WI38 (cell line): Measurements from ENCODE around the gene BOK.

Source experiments
- H3K4me3 ChIP-seq: 2 replicates; pipeline ENCODE4 v1.5.1; 2011; ENCODE audit warnings: low read depth, mild to moderate bottlenecking, control low read depth, low read length
- TF ChIP-seq, protein P1 (sequence below): IDR thresholded peaks from 2 replicates; pipeline ENCODE4 v1.5.1; 2012; ENCODE audit warnings: low read depth, mild to moderate bottlenecking, control low read depth, low read length

The BOK gene

DNA sequence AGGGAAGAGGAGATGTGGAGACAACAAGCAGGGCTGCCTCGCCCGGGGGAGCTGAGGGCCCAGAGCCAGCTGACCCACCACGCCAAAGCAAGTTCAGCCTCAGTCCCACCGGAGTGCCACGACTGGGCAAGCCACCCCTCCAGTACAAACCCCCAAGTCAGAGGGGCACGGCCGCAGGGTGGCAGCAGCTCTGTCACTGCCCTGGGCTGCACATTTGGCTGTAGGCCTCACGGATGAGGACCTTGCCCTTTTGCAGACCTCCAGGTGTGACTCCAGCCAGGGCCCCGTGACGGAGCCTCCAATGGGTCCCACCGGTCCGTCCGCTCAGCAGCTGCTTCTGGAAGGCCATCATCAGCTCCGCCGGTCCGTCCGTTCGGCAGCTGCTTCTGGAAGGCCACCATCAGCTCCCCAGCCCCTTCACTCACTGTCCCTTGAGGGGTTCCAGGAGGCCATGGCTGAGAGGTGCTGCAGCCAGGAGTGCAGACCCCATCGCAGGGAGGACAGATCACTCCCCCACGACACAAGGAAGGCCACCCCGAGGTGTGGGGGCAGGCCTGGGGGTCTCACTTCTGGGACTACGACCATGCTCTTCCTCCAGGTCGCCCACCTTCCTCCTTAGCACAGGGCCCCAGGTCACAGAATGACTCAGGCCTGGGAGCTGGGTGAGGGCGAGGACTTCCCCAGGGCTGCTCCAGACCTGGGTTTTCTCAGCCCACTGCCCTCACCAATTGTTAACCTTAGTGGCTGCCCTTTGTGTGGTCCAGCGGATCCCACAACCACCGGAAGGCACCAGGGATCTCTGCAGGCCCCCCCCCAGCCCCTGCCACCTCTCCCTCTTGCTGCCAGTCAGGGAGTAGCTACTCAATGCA, 25.6 kb upstream of the BOK start:
- TF ChIP-seq, protein P1, sequence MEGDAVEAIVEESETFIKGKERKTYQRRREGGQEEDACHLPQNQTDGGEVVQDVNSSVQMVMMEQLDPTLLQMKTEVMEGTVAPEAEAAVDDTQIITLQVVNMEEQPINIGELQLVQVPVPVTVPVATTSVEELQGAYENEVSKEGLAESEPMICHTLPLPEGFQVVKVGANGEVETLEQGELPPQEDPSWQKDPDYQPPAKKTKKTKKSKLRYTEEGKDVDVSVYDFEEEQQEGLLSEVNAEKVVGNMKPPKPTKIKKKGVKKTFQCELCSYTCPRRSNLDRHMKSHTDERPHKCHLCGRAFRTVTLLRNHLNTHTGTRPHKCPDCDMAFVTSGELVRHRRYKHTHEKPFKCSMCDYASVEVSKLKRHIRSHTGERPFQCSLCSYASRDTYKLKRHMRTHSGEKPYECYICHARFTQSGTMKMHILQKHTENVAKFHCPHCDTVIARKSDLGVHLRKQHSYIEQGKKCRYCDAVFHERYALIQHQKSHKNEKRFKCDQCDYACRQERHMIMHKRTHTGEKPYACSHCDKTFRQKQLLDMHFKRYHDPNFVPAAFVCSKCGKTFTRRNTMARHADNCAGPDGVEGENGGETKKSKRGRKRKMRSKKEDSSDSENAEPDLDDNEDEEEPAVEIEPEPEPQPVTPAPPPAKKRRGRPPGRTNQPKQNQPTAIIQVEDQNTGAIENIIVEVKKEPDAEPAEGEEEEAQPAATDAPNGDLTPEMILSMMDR: no peak
- H3K4me3 ChIP-seq: no peak overlapping the region

DNA sequence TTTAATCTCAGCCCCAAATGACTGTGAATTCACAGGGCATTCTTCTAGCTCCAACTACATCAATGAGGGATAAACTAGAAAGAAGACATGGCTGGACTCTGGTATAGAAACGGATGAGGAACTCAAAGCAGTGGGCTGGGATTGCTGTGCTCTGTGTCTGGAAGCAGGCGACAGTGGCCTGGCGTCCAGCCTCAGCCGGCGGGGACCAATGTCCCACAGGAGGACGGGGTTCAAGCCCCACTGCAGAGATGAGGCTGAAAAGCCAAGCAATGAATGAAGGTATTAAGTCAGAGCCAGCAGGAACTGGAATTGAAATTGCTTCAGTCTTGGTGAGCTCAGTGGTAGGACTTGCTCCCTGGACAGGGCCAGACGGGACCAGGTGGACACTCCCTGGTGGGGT, 24.3 kb upstream of the BOK start:
- TF ChIP-seq, protein P1: no peak
- no peak overlapping the region for H3K4me3 ChIP-seq

DNA sequence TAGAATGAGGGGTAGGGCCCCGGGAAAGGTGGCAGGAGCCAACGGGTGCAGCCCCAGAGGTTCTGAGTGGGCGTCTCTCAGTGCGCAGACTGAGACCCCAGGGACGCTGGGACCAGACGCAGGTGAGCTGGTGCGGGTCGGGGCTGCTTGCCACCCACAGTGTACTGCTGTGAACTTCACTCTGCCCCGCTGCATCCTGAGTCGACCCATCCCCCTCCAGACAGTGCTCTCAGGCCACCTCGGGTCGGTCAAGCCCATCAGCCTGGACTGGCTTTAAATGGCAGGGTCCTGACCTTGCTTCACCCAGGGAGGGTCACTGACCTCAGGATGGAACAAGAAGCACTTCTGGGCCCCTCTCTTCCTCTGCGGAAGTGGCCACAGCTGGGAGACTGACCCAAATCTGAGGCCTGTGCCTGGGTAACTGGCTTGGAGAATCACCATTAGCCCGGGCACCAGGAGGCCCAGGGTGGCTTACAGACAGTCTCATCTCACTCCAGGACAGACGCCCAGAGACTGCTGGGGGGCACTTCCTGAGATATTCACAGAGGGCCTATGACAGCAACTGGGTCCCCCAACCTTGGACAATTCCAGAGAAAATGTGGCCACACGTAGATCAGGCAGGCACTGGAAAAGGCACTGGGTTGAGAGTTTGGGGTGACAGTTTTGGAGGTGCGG, 23.7 kb upstream of the BOK start:
- no peak overlapping the region for H3K4me3 ChIP-seq
- TF ChIP-seq, protein P1: no peak

DNA sequence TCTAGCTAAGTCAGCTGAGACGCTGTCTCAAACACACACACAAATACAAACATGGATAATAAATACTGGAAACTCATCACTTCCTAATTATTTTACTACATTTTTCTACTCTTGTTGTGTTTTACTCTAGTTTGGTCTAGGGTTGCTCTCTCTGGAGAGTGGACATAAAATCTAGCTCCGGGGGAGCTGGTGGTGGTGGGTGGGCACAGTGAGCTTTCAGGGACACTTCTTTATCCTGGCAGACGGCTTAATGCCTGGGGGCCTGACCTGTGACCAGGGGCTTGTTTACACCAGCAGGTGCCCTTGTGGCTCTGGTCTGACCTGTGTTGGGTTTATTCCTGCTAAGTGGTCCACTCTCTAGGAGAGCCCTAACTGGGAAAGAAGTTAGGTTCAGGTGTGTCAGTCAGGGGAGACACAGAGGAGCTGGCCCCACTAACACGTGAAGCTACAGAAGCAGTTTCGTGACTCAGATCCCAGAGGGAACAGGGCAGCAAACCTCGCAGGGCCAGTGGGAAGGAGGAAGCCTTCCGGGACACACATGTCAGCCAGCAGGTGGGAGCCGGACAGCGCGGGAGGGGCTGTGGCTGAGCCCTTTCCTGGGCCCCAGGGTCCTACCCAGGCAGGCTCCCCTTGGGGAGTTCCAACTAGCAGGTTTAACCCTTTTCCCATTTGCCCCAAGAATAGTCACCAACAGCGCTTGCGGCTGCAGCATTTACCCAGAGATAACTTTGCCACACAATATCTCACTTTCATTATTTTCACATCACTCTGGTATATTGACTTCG, 22.5 kb upstream of the BOK start:
- no peak overlapping the region for H3K4me3 ChIP-seq
- TF ChIP-seq, protein P1: no peak

DNA sequence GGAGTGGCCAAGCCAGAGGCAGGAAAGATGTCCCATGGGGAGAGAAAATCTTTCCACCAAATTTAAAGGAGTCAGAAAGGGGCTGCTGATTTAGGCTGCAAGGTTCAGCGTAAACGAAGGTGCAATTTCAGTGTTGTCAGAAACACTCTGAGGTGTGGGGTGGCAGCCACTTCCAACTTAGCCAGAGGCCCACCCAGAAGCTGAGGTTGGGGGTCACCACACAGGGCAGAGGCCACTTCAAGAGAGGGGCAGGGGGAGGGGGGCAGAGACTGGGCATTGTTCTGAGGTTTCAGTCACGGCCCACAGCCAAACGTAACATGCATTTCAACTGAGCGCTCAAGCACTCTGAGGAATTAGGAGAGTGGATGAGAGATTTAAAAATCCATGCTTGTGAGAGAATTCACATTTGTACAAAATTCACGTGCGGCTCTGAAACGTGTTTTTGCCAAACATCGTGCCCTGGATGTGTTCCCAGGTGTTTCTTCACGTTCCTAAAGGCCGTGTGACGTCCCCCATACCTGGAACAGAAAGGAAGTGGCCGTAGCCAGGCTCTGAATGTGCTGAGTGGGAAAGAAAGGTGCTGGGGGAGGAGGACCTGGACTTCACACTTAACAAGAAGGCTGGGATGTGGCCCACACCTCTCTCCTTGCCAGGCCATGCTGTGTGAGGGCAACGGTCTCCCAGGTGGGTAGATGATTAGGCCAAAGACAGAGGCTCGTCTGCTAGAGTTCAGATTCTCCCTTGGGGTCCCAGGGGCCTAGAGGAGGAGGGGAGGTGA, 19.5 kb upstream of the BOK start:
- no peak overlapping the region for H3K4me3 ChIP-seq
- TF ChIP-seq, protein P1: no peak

DNA sequence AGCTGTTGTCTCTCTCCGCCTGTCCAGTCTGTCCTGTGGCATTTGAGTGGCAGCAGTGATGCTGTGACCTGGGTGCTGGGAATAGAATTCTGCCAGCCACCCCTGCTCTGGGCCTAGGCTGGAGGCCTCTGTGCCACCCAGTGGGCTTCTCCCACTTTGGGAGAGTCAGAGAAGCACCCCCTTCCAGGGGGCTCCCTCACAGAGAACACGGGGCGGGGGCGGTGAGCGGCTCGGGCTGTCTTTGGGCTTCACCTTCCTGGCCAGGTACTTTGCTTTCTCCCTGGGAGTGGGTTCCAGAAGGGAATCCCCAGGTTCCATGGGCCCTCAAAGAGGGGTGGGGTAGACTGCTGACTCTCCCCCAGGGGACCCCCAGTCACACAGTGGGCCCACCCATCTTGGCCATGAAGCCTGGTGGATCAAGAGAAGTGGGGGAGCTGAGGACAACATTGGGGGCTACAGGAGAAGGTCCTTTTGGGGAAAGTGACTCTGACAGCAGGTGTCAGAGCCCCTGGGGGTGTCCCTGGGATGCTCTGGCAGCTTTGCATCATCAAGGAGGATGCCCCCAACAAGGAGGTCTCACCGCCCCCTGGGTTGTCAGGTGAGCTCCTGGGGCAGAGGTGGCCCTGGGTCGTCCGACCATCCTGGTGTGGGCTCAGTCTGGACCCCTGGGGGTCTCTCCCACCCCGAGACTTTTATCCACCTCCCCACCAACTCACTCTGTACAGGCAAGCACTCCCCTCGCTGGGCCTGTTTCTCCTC, 18.8 kb upstream of the BOK start:
- TF ChIP-seq, protein P1: no peak
- no peak overlapping the region for H3K4me3 ChIP-seq
